Activated T-helper 1 cell treated with anti-CD3 and anti-CD28 coated beads, Interleukin-12 subunit alpha, Interleukin-12 subunit beta, Interleukin-2, Interleukin-4 antibody, amounts not matched to agents 30 ng/mL and 10 ng/mL and 1 ng/mL, durations not matched to agents 14 hours and 24 hours and 36 hours (primary cell): ENCODE measurements around the gene TBCC. TPM values are rescaled to one million over a fixed set of nuclear protein-coding genes. Genes with fewer than 3 reads are reported as not detected.
"Not testable (repeated sequence)": the region's sequence is repeated elsewhere in the genome, so short reads cannot be mapped to it uniquely, and the experiment has no call there.

Source experiments
- DNase-seq: peaks from one replicate; pipeline ENCODE4 v3.0.0; 2021; ENCODE audit warnings: low spot score
- H3K27ac Mint-ChIP-seq: one replicate; pipeline ENCODE4 v1.8.0; 2021; ENCODE audit warnings: mild to moderate bottlenecking, mixed read lengths
- H3K27me3 Mint-ChIP-seq: one replicate; pipeline ENCODE4 v1.8.0; 2022; ENCODE audit warnings: mild to moderate bottlenecking, moderate library complexity, mixed read lengths; ENCODE audit not compliant: insufficient read depth
- H3K36me3 Mint-ChIP-seq: one replicate; pipeline ENCODE4 v1.8.0; 2021; ENCODE audit warnings: low read depth, mixed read lengths
- H3K4me1 Mint-ChIP-seq: one replicate; pipeline ENCODE4 v1.8.0; 2021; ENCODE audit warnings: low read depth, mixed read lengths
- H3K4me3 Mint-ChIP-seq: one replicate; pipeline ENCODE4 v1.8.0; 2021; ENCODE audit warnings: mild to moderate bottlenecking, moderate library complexity, mixed read lengths
- H3K9me3 Mint-ChIP-seq: one replicate; pipeline ENCODE4 v1.8.0; 2021; ENCODE audit warnings: mixed read lengths
- intact Hi-C: fragments of 100-400 bp; cut with micrococcal nuclease; formaldehyde crosslinking; loops from one replicate; pipeline ENCODE4 v1.15.1; 2024
- total RNA-seq: library from RNA; stranded (reverse); gene quantifications from 2 replicates; pipeline ENCODE4 v1.2.3, GENCODE V29; 2022

Gene TBCC
- total RNA-seq, 1 donor from 2014 or later, result 20.1 TPM

- H3K4me3 Mint-ChIP-seq, result no peak overlapping the region
- no peak overlapping the region for H3K27ac Mint-ChIP-seq
- H3K36me3 Mint-ChIP-seq, result peaks cover under 1% of the 10 kb centered on the region
- DNase-seq, result no peak
- intact Hi-C loops, result no loop called here
- no peaks in the 10 kb centered on the region for H3K9me3 Mint-ChIP-seq
- H3K27me3 Mint-ChIP-seq, result peaks cover 16% of the 10 kb centered on the region
- peaks cover under 1% of the 10 kb centered on the region for H3K4me1 Mint-ChIP-seq
Measured at GRCh38 chr6:42720739-42721138, 25.2 kb downstream of the TBCC start.

GRCh38 chr6:42715871-42716270 lies 30.0 kb downstream of the TBCC start:
- H3K9me3 Mint-ChIP-seq, result peaks cover 16% of the 10 kb centered on the region
- H3K27ac Mint-ChIP-seq, result no peak overlapping the region
- intact Hi-C loops, result no loop called here
- peaks cover 7% of the 10 kb centered on the region for H3K4me1 Mint-ChIP-seq
- peaks cover 4% of the 10 kb centered on the region for H3K36me3 Mint-ChIP-seq
- DNase-seq, result no peak
- H3K27me3 Mint-ChIP-seq, result peaks cover 5% of the 10 kb centered on the region
- H3K4me3 Mint-ChIP-seq, result no peak overlapping the region

- Mint-ChIP-seq H3K27me3 (no peaks in the 10 kb centered on the region), H3K27ac (no peak overlapping the region), H3K4me3 (no peak overlapping the region), H3K4me1 (peaks cover 7% of the 10 kb centered on the region), H3K36me3 (peaks cover 4% of the 10 kb centered on the region), H3K9me3 (peaks cover 19% of the 10 kb centered on the region)
- DNase-seq, result no peak
- intact Hi-C loops, result no loop called here
Measured at GRCh38 chr6:42714098-42714761, 31.7 kb downstream of the TBCC start.

GRCh38 chr6:42711930-42712329 lies 34.0 kb downstream of the TBCC start:
- Mint-ChIP-seq H3K4me1 (peaks cover 7% of the 10 kb centered on the region), H3K27me3 (no peaks in the 10 kb centered on the region), H3K4me3 (no peak overlapping the region), H3K36me3 (peaks cover 4% of the 10 kb centered on the region), H3K9me3 (peaks cover 19% of the 10 kb centered on the region), H3K27ac (no peak overlapping the region)
- intact Hi-C loops, result no loop called here
- DNase-seq, result no peak

- Mint-ChIP-seq H3K4me1 (peaks cover 7% of the 10 kb centered on the region), H3K9me3 (peaks cover 19% of the 10 kb centered on the region), H3K27ac (no peak overlapping the region), H3K27me3 (no peaks in the 10 kb centered on the region), H3K4me3 (no peak overlapping the region), H3K36me3 (peaks cover 4% of the 10 kb centered on the region)
- intact Hi-C loops, result no loop called here
- no peak for DNase-seq
Measured at GRCh38 chr6:42710316-42710715, 35.6 kb downstream of the TBCC start.

GRCh38 chr6:42709871-42710270 lies 36.0 kb downstream of the TBCC start:
- no peaks in the 10 kb centered on the region for H3K27me3 Mint-ChIP-seq
- H3K27ac Mint-ChIP-seq, result no peak overlapping the region
- H3K9me3 Mint-ChIP-seq, result peaks cover 19% of the 10 kb centered on the region
- no peak overlapping the region for H3K4me3 Mint-ChIP-seq
- intact Hi-C loops, result no loop called here
- peaks cover 7% of the 10 kb centered on the region for H3K4me1 Mint-ChIP-seq
- no peak for DNase-seq
- peaks cover 4% of the 10 kb centered on the region for H3K36me3 Mint-ChIP-seq

- no peak overlapping the region for H3K27ac Mint-ChIP-seq
- peaks cover 4% of the 10 kb centered on the region for H3K36me3 Mint-ChIP-seq
- H3K4me1 Mint-ChIP-seq, result no peaks in the 10 kb centered on the region
- peaks cover 19% of the 10 kb centered on the region for H3K9me3 Mint-ChIP-seq
- no peak overlapping the region for H3K4me3 Mint-ChIP-seq
- H3K27me3 Mint-ChIP-seq, result no peaks in the 10 kb centered on the region
- DNase-seq, result no peak
- intact Hi-C loops, result no loop called here
Measured at GRCh38 chr6:42708096-42708495, 37.8 kb downstream of the TBCC start.

GRCh38 chr6:42707595-42707994 lies 38.3 kb downstream of the TBCC start:
- H3K27me3 Mint-ChIP-seq, result no peaks in the 10 kb centered on the region
- peaks cover 4% of the 10 kb centered on the region for H3K36me3 Mint-ChIP-seq
- intact Hi-C loops, result no loop called here
- H3K9me3 Mint-ChIP-seq, result peaks cover 18% of the 10 kb centered on the region
- no peak for DNase-seq
- H3K4me1 Mint-ChIP-seq, result no peaks in the 10 kb centered on the region
- H3K4me3 Mint-ChIP-seq, result no peak overlapping the region
- no peak overlapping the region for H3K27ac Mint-ChIP-seq

- Mint-ChIP-seq H3K27me3 (no peaks in the 10 kb centered on the region), H3K4me3 (no peak overlapping the region), H3K36me3 (peaks cover 1% of the 10 kb centered on the region), H3K27ac (no peak overlapping the region), H3K9me3 (no peaks in the 10 kb centered on the region), H3K4me1 (no peaks in the 10 kb centered on the region)
- DNase-seq, result no peak
- intact Hi-C loops, result no loop called here
Measured at GRCh38 chr6:42704937-42705374, 40.9 kb downstream of the TBCC start.

GRCh38 chr6:42704251-42704936 lies 41.5 kb downstream of the TBCC start:
- intact Hi-C loops, result no loop called here
- H3K4me1 Mint-ChIP-seq, result no peaks in the 10 kb centered on the region

GRCh38 chr6:42702786-42703185 lies 43.1 kb downstream of the TBCC start:
- H3K27ac Mint-ChIP-seq, H3K4me3 Mint-ChIP-seq, H3K27me3 Mint-ChIP-seq, DNase-seq, H3K4me1 Mint-ChIP-seq, H3K9me3 Mint-ChIP-seq, intact Hi-C loops, H3K36me3 Mint-ChIP-seq: not testable (repeated sequence)

More at GRCh38 chr6:42704251-42704936, 41.5 kb downstream of the TBCC start:
- no peak overlapping the region for H3K27ac Mint-ChIP-seq
- no peaks in the 10 kb centered on the region for H3K9me3 Mint-ChIP-seq
- no peak for DNase-seq
- H3K36me3 Mint-ChIP-seq, result peaks cover 1% of the 10 kb centered on the region
- no peaks in the 10 kb centered on the region for H3K27me3 Mint-ChIP-seq
- no peak overlapping the region for H3K4me3 Mint-ChIP-seq

- intact Hi-C loops, result no loop called here
- H3K4me3 Mint-ChIP-seq, result no peak overlapping the region
- no peaks in the 10 kb centered on the region for H3K9me3 Mint-ChIP-seq
Measured at GRCh38 chr6:42702200-42702599, 43.7 kb downstream of the TBCC start.

GRCh38 chr6:42698217-42698616 lies 47.7 kb downstream of the TBCC start:
- Mint-ChIP-seq H3K36me3 (peaks cover 13% of the 10 kb centered on the region), H3K27me3 (no peaks in the 10 kb centered on the region), H3K9me3 (no peaks in the 10 kb centered on the region), H3K4me1 (peaks cover 16% of the 10 kb centered on the region), H3K27ac (no peak overlapping the region), H3K4me3 (no peak overlapping the region)
- no peak for DNase-seq
- intact Hi-C loops, result no loop called here

More at GRCh38 chr6:42702200-42702599, 43.7 kb downstream of the TBCC start:
- peaks cover 1% of the 10 kb centered on the region for H3K36me3 Mint-ChIP-seq
- H3K27ac Mint-ChIP-seq, result no peak overlapping the region
- no peaks in the 10 kb centered on the region for H3K4me1 Mint-ChIP-seq
- no peaks in the 10 kb centered on the region for H3K27me3 Mint-ChIP-seq
- no peak for DNase-seq
